ENCODE data around the gene SEC62.

GRCh38 chr3:170007031-170007663 lies 40.5 kb downstream of the SEC62 start:
- TF ChIP-seq CTCF (IDR thresholded peaks at IDR 0.05) (no peak), POLR2A (IDR thresholded peaks at IDR 0.05) (no peak)
